ENCODE results near the gene TCF7L2.
"Not testable (repeated sequence)": the region's sequence is repeated elsewhere in the genome, so short reads cannot be mapped to it uniquely, and the experiment has no call there.

Gene TCF7L2

DNA sequence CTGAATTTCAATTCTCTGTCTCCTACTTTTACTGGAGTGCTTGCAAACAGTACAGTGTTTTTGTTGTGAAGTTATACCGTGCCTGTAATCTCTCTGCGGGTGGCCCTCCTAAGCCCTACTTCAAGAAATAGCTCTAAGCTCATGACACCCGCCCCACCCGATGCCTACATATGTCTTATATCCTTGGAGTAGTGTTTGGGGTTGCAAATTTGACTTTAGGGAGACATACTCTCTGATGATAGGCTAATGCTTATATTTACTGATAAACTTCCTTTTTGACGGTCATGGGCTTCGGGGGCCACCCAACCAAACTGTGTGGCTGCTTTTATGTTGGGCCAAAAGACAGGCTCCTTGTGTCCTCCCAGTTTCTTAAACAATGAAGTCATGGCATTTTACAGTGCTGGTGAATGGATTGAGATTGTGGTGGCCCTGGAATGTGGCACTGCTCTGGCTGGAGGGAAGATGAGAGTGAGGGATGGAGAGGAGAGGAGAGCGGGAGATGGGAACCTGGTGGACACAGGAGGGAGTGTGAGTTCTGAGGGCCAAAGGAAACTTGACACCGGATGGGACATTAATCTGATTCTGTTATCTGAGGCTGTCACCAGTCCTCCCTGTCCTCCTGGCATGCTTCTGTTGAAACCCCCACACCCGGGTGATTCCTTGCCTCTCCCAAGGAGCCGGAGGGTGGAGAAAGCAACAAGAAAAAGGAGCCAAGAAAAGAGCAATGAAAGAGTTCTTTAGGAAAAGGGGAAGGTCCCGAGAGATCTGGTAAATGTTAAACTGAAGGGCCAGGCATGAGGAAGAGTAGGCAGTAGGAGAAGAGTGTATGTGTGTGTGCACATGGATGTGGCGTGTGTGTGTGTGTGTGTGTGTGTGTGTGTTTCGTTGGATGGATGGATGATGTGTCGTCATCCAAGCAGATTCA lies 113.3 kb downstream of the TCF7L2 start:
- Histone ChIP-seq H3K4me1 (ENCODE audit: control insufficient read depth, insufficient read depth, low read depth, low read length) (peaks cover 16% of the 10 kb centered on the region), H3K27ac (ENCODE audit: low read length, poor library complexity, severe bottlenecking) (no peak overlapping the region), H2AK5ac (ENCODE audit: low read length, severe bottlenecking) (no peak overlapping the region), H3K27me3 (ENCODE audit: control insufficient read depth in 1 of 2, insufficient read depth in 1 of 2, low read length in 2 of 2) (no peaks in the 10 kb centered on the region), H3K18ac (ENCODE audit: low read depth in 1 of 2, low read length in 2 of 2) (peak overlapping the region; percentile 41 to 57), H3K36me3 (ENCODE audit: control insufficient read depth in 1 of 2, insufficient read depth in 2 of 2, low read depth in 1 of 2, low read length in 2 of 2) (peaks cover 0 to 6% of the 10 kb centered on the region in 2 experiments), H3K4me3 (ENCODE audit: insufficient read depth in 1 of 2, low read depth in 1 of 2, low read length in 2 of 2) (no peak overlapping the region), H2BK15ac (ENCODE audit: low read depth, poor library complexity, severe bottlenecking) (peak overlapping the region; percentile 34), H3K9me3 (ENCODE audit: control insufficient read depth, low read length) (no peaks in the 10 kb centered on the region), H3K9ac (ENCODE audit: low read length) (no peak overlapping the region), H3K79me1 (replicated peaks; ENCODE audit: low read length, poor library complexity, severe bottlenecking) (peaks cover 17% of the 10 kb centered on the region), H3K14ac (ENCODE audit: low read length in 2 of 2) (no peak overlapping the region), H2BK12ac (ENCODE audit: low read length in 2 of 2) (peak overlapping the region; percentile 26 to 86), H4K91ac (ENCODE audit: low read length) (peak overlapping the region; percentile 21), H2AFZ (ENCODE audit: low read depth, low read length) (no peak overlapping the region), H2BK120ac (ENCODE audit: low read depth, low read length) (peak overlapping the region; percentile 27), H3K23ac (ENCODE audit: low read length in 2 of 2) (no peak overlapping the region), H2BK5ac (ENCODE audit: low read depth, low read length, poor library complexity, severe bottlenecking) (no peak overlapping the region), H3K4me2 (ENCODE audit: low read length, poor library complexity, severe bottlenecking) (no peak overlapping the region), H4K8ac (ENCODE audit: low read length) (no peak overlapping the region), H3K4ac (ENCODE audit: low read depth in 1 of 2, low read length in 2 of 2) (peak overlapping the region in 1 of 2 experiments; percentile 59)
- DNase-seq = peak; percentile 90
- 35% methylated on average over 9 of the region's 14 CpGs for WGBS

DNA sequence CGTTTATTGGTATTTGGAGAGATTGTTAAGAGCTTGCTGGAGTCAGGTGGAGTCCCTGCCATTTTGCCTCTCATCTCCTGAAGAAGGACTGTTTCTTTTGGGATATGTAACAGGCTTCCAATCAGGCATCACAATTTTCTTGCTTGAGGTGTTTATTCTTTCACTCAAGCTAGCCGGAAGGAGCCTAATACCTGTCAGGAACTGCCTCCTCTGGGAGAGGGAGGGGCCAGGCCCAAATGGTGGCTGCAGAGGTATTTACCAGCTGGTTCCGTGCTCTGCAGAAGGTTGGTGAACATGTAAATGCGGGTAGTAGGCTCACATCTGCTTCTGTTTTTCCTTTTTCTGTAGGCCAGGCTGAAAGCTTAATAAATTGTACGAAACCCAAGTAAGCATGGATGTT lies 114.0 kb downstream of the TCF7L2 start:
- WGBS = 64% methylated on average over 4 of the region's 5 CpGs
- no peak overlapping the region for H2BK15ac ChIP-seq (ENCODE audit: low read depth, poor library complexity, severe bottlenecking)
- no peak overlapping the region for H2BK5ac ChIP-seq (ENCODE audit: low read depth, low read length, poor library complexity, severe bottlenecking)
- peaks cover 11% of the 10 kb centered on the region for H3K4me1 ChIP-seq (ENCODE audit: control insufficient read depth, insufficient read depth, low read depth, low read length)
- no peak overlapping the region for H3K14ac ChIP-seq (ENCODE audit: low read length in 2 of 2)
- H3K79me1 ChIP-seq (replicated peaks; ENCODE audit: low read length, poor library complexity, severe bottlenecking) = peaks cover 24% of the 10 kb centered on the region
- H3K4me3 ChIP-seq (ENCODE audit: insufficient read depth in 1 of 2, low read depth in 1 of 2, low read length in 2 of 2) = no peak overlapping the region
- no peak overlapping the region for H2AFZ ChIP-seq (ENCODE audit: low read depth, low read length)
- H3K23ac ChIP-seq (ENCODE audit: low read length in 2 of 2) = no peak overlapping the region
- H3K18ac ChIP-seq (ENCODE audit: low read depth in 1 of 2, low read length in 2 of 2) = peak overlapping the region; percentile 55 to 57
- H2BK120ac ChIP-seq (ENCODE audit: low read depth, low read length) = peak overlapping the region; percentile 45
- no peaks in the 10 kb centered on the region for H3K9me3 ChIP-seq (ENCODE audit: control insufficient read depth, low read length)
- H3K4me2 ChIP-seq (ENCODE audit: low read length, poor library complexity, severe bottlenecking) = no peak overlapping the region
- H3K9ac ChIP-seq (ENCODE audit: low read length) = no peak overlapping the region
- H3K36me3 ChIP-seq (ENCODE audit: control insufficient read depth in 1 of 2, insufficient read depth in 2 of 2, low read depth in 1 of 2, low read length in 2 of 2) = peaks cover 2 to 13% of the 10 kb centered on the region in 2 experiments
- H2BK12ac ChIP-seq (ENCODE audit: low read length in 2 of 2) = peak overlapping the region; percentile 17 to 78
- no peak overlapping the region for H2AK5ac ChIP-seq (ENCODE audit: low read length, severe bottlenecking)
- H3K27me3 ChIP-seq (ENCODE audit: control insufficient read depth in 1 of 2, insufficient read depth in 1 of 2, low read length in 2 of 2) = no peaks in the 10 kb centered on the region
- peak overlapping the region; percentile 21 for H4K91ac ChIP-seq (ENCODE audit: low read length)
- peak overlapping the region; percentile 13 to 59 for H3K4ac ChIP-seq (ENCODE audit: low read depth in 1 of 2, low read length in 2 of 2)
- H4K8ac ChIP-seq (ENCODE audit: low read length) = no peak overlapping the region
- no peak for DNase-seq
- H3K27ac ChIP-seq (ENCODE audit: low read length, poor library complexity, severe bottlenecking) = no peak overlapping the region

GRCh38 chr10:113066120-113066519 lies 116.1 kb downstream of the TCF7L2 start:
- DNase-seq = not testable (repeated sequence)
- WGBS = 99% methylated on average over 7 of the region's 8 CpGs

DNA sequence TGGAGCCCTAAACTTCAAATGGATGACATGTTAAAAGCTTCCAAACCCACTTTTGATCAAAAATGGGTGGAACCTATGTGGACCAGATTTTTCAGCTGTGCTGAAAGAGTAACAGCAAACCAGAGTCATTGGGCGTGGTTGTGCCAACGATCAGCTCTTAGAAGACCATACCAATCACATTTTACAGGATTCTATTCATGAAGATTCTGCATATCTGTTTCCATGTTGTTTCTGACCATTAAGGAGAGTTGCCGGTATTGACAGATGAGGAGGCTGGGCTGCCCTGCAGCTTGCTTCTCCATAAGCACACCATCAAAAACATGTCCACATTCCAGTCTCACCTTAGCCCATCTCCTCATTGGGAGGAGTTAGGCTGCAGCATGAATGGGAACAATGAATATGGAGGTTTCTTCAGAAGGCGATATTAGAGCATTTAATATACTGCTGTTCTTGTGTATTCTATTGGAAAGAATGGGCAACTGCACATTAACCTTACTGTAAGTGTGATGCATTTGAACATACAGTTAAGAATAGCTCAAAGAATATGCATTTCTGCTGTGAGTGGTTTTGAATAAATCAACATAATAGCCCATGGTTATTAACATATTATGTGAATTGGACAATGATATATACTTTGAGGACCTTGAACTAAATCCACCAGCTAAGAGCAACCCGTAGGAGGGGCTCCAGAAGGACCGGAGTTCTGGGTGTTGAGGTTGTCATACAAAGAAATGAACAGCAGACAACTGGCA lies 116.7 kb downstream of the TCF7L2 start:
- Histone ChIP-seq H3K14ac (ENCODE audit: low read length in 2 of 2) (no peak overlapping the region), H2BK12ac (ENCODE audit: low read length in 2 of 2) (no peak overlapping the region), H2BK120ac (ENCODE audit: low read depth, low read length) (no peak overlapping the region), H3K9ac (ENCODE audit: low read length) (no peak overlapping the region), H2AK5ac (ENCODE audit: low read length, severe bottlenecking) (no peak overlapping the region), H2AFZ (ENCODE audit: low read depth, low read length) (no peak overlapping the region), H3K4me2 (ENCODE audit: low read length, poor library complexity, severe bottlenecking) (no peak overlapping the region), H3K36me3 (ENCODE audit: control insufficient read depth in 1 of 2, insufficient read depth in 2 of 2, low read depth in 1 of 2, low read length in 2 of 2) (peaks cover 10 to 12% of the 10 kb centered on the region in 2 experiments), H4K8ac (ENCODE audit: low read length) (no peak overlapping the region), H3K4me3 (ENCODE audit: insufficient read depth in 1 of 2, low read depth in 1 of 2, low read length in 2 of 2) (no peak overlapping the region), H3K79me1 (replicated peaks; ENCODE audit: low read length, poor library complexity, severe bottlenecking) (peaks cover 26% of the 10 kb centered on the region), H2BK5ac (ENCODE audit: low read depth, low read length, poor library complexity, severe bottlenecking) (no peak overlapping the region), H3K4me1 (ENCODE audit: control insufficient read depth, insufficient read depth, low read depth, low read length) (peaks cover 10% of the 10 kb centered on the region), H3K9me3 (ENCODE audit: control insufficient read depth, low read length) (no peaks in the 10 kb centered on the region), H3K23ac (ENCODE audit: low read length in 2 of 2) (no peak overlapping the region), H3K4ac (ENCODE audit: low read depth in 1 of 2, low read length in 2 of 2) (no peak overlapping the region), H2BK15ac (ENCODE audit: low read depth, poor library complexity, severe bottlenecking) (no peak overlapping the region), H3K18ac (ENCODE audit: low read depth in 1 of 2, low read length in 2 of 2) (no peak overlapping the region), H3K27ac (ENCODE audit: low read length, poor library complexity, severe bottlenecking) (no peak overlapping the region), H3K27me3 (ENCODE audit: control insufficient read depth in 1 of 2, insufficient read depth in 1 of 2, low read length in 2 of 2) (no peaks in the 10 kb centered on the region), H4K91ac (ENCODE audit: low read length) (no peak overlapping the region)
- WGBS = 94% methylated on average over 6 of the region's 6 CpGs
- no peak for DNase-seq

More at GRCh38 chr10:113066120-113066519, 116.1 kb downstream of the TCF7L2 start:
- Histone ChIP-seq H3K79me1 (replicated peaks; ENCODE audit: low read length, poor library complexity, severe bottlenecking) (peaks cover 25% of the 10 kb centered on the region), H3K36me3 (ENCODE audit: control insufficient read depth in 1 of 2, insufficient read depth in 2 of 2, low read depth in 1 of 2, low read length in 2 of 2) (peaks cover 12% of the 10 kb centered on the region in 2 experiments)
- not testable (repeated sequence) for H3K4me1 ChIP-seq (ENCODE audit: control insufficient read depth, insufficient read depth, low read depth, low read length); H3K18ac ChIP-seq (ENCODE audit: low read depth in 1 of 2, low read length in 2 of 2); H3K4ac ChIP-seq (ENCODE audit: low read depth in 1 of 2, low read length in 2 of 2); H4K8ac ChIP-seq (ENCODE audit: low read length); H3K23ac ChIP-seq (ENCODE audit: low read length in 2 of 2); H2BK15ac ChIP-seq (ENCODE audit: low read depth, poor library complexity, severe bottlenecking); H2AK5ac ChIP-seq (ENCODE audit: low read length, severe bottlenecking); H3K4me3 ChIP-seq (ENCODE audit: insufficient read depth in 1 of 2, low read depth in 1 of 2, low read length in 2 of 2); H2BK120ac ChIP-seq (ENCODE audit: low read depth, low read length); H2BK12ac ChIP-seq (ENCODE audit: low read length in 2 of 2); H3K27me3 ChIP-seq (ENCODE audit: control insufficient read depth in 1 of 2, insufficient read depth in 1 of 2, low read length in 2 of 2); H2AFZ ChIP-seq (ENCODE audit: low read depth, low read length); H3K4me2 ChIP-seq (ENCODE audit: low read length, poor library complexity, severe bottlenecking); H3K14ac ChIP-seq (ENCODE audit: low read length in 2 of 2); H4K91ac ChIP-seq (ENCODE audit: low read length); H2BK5ac ChIP-seq (ENCODE audit: low read depth, low read length, poor library complexity, severe bottlenecking); H3K9ac ChIP-seq (ENCODE audit: low read length); H3K9me3 ChIP-seq (ENCODE audit: control insufficient read depth, low read length); H3K27ac ChIP-seq (ENCODE audit: low read length, poor library complexity, severe bottlenecking)
